MM.1S (cell line): Measurements from ENCODE around the gene OR8K1.

Source experiments
- EZH2 ChIP-seq: fragments of 300-600 bp; sonication (generic); optimal IDR thresholded peaks from 2 replicates; pipeline ENCODE3; 2017; ENCODE audit warnings: low read depth, mild to moderate bottlenecking, antibody characterized with exemption, low read length, mixed read lengths
- EZH2phosphoT487 ChIP-seq: fragments of 300-600 bp; sonication (generic); IDR thresholded peaks from 2 replicates; pipeline ENCODE4 v1.6.1; 2018; ENCODE audit warnings: antibody characterized with exemption, low read length
- TF ChIP-seq, protein P1 (sequence below): fragments of 300-600 bp; sonication (generic); IDR thresholded peaks from 2 replicates; pipeline ENCODE4 v1.5.1; 2016; ENCODE audit warnings: antibody characterized with exemption, low read length, mixed read lengths

DNA sequence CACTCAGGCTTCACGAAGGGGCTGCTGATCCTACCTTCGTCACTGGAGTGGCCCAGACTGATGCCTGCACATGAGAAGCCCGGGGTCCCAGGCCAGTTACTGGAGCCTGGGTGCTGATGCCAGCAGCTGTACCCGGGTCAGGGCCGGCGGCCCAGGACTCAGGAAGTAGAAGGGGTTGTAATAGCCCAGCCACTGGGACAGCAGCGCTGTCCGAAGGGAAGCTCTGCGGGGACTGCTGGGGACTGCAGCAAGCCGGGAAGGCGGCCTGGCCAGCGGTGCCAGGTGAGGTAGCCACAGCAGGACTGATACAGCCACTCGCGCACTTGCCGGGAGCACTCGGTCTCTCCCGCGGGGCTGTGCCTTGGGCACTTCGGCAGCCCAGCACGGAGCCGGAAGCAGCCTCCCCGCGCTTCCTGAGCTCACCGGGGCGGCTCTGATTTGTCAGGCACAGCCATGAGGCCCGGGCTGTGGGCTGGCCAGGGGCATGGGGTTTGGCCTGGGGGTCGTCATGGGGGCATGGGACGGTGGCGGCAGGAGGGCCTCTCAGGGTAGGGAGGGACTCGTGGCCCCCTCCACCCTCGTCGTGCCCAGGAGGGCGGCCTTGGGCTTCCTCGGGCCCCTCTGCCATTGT lies 13.9 kb upstream of the OR8K1 start:
- TF ChIP-seq, protein P1, sequence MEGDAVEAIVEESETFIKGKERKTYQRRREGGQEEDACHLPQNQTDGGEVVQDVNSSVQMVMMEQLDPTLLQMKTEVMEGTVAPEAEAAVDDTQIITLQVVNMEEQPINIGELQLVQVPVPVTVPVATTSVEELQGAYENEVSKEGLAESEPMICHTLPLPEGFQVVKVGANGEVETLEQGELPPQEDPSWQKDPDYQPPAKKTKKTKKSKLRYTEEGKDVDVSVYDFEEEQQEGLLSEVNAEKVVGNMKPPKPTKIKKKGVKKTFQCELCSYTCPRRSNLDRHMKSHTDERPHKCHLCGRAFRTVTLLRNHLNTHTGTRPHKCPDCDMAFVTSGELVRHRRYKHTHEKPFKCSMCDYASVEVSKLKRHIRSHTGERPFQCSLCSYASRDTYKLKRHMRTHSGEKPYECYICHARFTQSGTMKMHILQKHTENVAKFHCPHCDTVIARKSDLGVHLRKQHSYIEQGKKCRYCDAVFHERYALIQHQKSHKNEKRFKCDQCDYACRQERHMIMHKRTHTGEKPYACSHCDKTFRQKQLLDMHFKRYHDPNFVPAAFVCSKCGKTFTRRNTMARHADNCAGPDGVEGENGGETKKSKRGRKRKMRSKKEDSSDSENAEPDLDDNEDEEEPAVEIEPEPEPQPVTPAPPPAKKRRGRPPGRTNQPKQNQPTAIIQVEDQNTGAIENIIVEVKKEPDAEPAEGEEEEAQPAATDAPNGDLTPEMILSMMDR: no peak
- TF ChIP-seq EZH2phosphoT487 (no peak), EZH2 (no peak)
